ENCODE measurements around the gene ARHGEF4. TPM values are rescaled to one million over a fixed set of nuclear protein-coding genes. Genes with fewer than 3 reads are reported as not detected.

The ARHGEF4 gene
- total RNA-seq, 1 experiment from 2014 or later = 0.80 TPM

- ChIA-PET CTCF (interaction anchor here (0.6 kb wide), 1 partner anchor 35 kb away, joined by 7 read pairs; no protein-coding TSS in a partner anchor), POLR2A (no interaction called here)
- no peaks in the 10 kb centered on the region for H3K4me1 ChIP-seq (ENCODE audit: control insufficient read depth, insufficient read depth, low read length)
- ATAC-seq (no peak), DNase-seq (ENCODE audit: low read depth, low spot score) (no peak)
- H3K36me3 ChIP-seq (ENCODE audit: control insufficient read depth, insufficient read depth, low read length) = peaks cover 28% of the 10 kb centered on the region
- TF ChIP-seq POLR2AphosphoS5 (IDR thresholded peaks at IDR 0.05; ENCODE audit: low read depth, low read length) (no peak), SIN3A (IDR thresholded peaks at IDR 0.05; ENCODE audit: borderline replicate concordance, insufficient read depth, low read depth, low read length) (no peak), TCF7L2 (IDR thresholded peaks at IDR 0.05; ENCODE audit: low read depth, low read length) (no peak), REST (IDR thresholded peaks at IDR 0.05; ENCODE audit: insufficient read depth in 1 of 2, low read depth in 2 of 2, low read length in 1 of 2) (no peak), CTCF (IDR thresholded peaks at IDR 0.05) (no peak)
- intact Hi-C loops (cut with micrococcal nuclease; ENCODE audit: unreplicated experiment) = no loop called here
- no peaks in the 10 kb centered on the region for H3K27me3 ChIP-seq (ENCODE audit: control insufficient read depth, insufficient read depth, low read length)
- in situ Hi-C loops (cut with HindIII; ENCODE audit: low pct_unique_long_range_greater_than_20kb, low sequenced_read_pairs) = no loop called here
- BruUV-seq (replicated peaks) = no TSS peak
- H3K4me3 ChIP-seq (ENCODE audit: low read depth in 2 of 2, low read length in 2 of 2) = no peak overlapping the region
- no peak overlapping the region for H3K27ac ChIP-seq (ENCODE audit: low read length)
- no peaks in the 10 kb centered on the region for H3K9me3 ChIP-seq (ENCODE audit: control insufficient read depth, insufficient read depth, low read depth, low read length)
These were observed 248.9 kb downstream of the ARHGEF4 start for GRCh38 chr2:131085646-131086045.

- peak overlapping the region; percentile 75 to 88 for H3K4me3 ChIP-seq (ENCODE audit: low read depth in 2 of 2, low read length in 2 of 2)
- no peak for DNase-seq (ENCODE audit: low read depth, low spot score)
- peak overlapping the region; percentile 97 for H3K27ac ChIP-seq (ENCODE audit: low read length)
- no peaks in the 10 kb centered on the region for H3K9me3 ChIP-seq (ENCODE audit: control insufficient read depth, insufficient read depth, low read depth, low read length)
- BruUV-seq (replicated peaks) = no TSS peak
- no peaks in the 10 kb centered on the region for H3K27me3 ChIP-seq (ENCODE audit: control insufficient read depth, insufficient read depth, low read length)
- no peaks in the 10 kb centered on the region; the same call in 1 of the 2 replicates for H3K4me1 ChIP-seq (ENCODE audit: control insufficient read depth, insufficient read depth, low read length)
- peaks cover 9% of the 10 kb centered on the region for H3K36me3 ChIP-seq (ENCODE audit: control insufficient read depth, insufficient read depth, low read length)
- ChIA-PET CTCF (no interaction called here), POLR2A (interaction anchor here (0.6 kb wide), 1 partner anchor 1010 kb away, joined by 3 read pairs; no protein-coding TSS in a partner anchor)
- no peak for ATAC-seq
- in situ Hi-C loops (cut with HindIII; ENCODE audit: low pct_unique_long_range_greater_than_20kb, low sequenced_read_pairs) (no loop called here), intact Hi-C loops (cut with micrococcal nuclease; ENCODE audit: unreplicated experiment) (no loop called here)
- no peak for TF ChIP-seq CTCF (IDR thresholded peaks at IDR 0.05)
- no peak for TF ChIP-seq REST (IDR thresholded peaks at IDR 0.05; ENCODE audit: insufficient read depth in 1 of 2, low read depth in 2 of 2, low read length in 1 of 2)
- TF ChIP-seq TCF7L2 (IDR thresholded peaks at IDR 0.05; ENCODE audit: low read depth, low read length) = no peak
- no peak for TF ChIP-seq POLR2AphosphoS5 (IDR thresholded peaks at IDR 0.05; ENCODE audit: low read depth, low read length)
- TF ChIP-seq SIN3A (IDR thresholded peaks at IDR 0.05; ENCODE audit: borderline replicate concordance, insufficient read depth, low read depth, low read length) = no peak
These were observed 255.8 kb downstream of the ARHGEF4 start for GRCh38 chr2:131092458-131093005.
